Immature natural killer cell (primary cell): Measurements from ENCODE around the gene OR2H1. TPM values are rescaled to one million over a fixed set of nuclear protein-coding genes. Genes with fewer than 3 reads are reported as not detected.

Experiments used
- DNase-seq, 3 donors: peaks; one replicate each; pipeline ENCODE4 v3.0.0; 2022; ENCODE audit warnings: mixed read lengths in 1 of 3
- H3K27ac Mint-ChIP-seq, 6 donors: one replicate each; pipeline ENCODE4 v1.8.0; 2020; ENCODE audit warnings: mixed read lengths in 6 of 6, mild to moderate bottlenecking in 5 of 6, inconsistent platforms in 4 of 6, moderate library complexity in 3 of 6
- H3K27me3 Mint-ChIP-seq, 3 donors: one replicate each; pipeline ENCODE4 v1.8.0; 2020 to 2021; ENCODE audit warnings: low read depth in 3 of 3, mild to moderate bottlenecking in 3 of 3, mixed read lengths in 3 of 3, moderate library complexity in 3 of 3, inconsistent platforms in 1 of 3
- H3K36me3 Mint-ChIP-seq, 3 donors: one replicate each; pipeline ENCODE4 v1.8.0; 2020; ENCODE audit warnings: mixed read lengths in 3 of 3, inconsistent platforms in 2 of 3, mild to moderate bottlenecking in 2 of 3
- H3K4me1 Mint-ChIP-seq, 2 donors: one replicate each; pipeline ENCODE4 v1.8.0; 2020; ENCODE audit warnings: inconsistent platforms in 2 of 2, mild to moderate bottlenecking in 2 of 2, mixed read lengths in 2 of 2, moderate library complexity in 1 of 2
- H3K4me3 Mint-ChIP-seq, 5 donors: one replicate each; pipeline ENCODE4 v1.8.0; 2020; ENCODE audit warnings: mild to moderate bottlenecking in 5 of 5, mixed read lengths in 5 of 5, inconsistent platforms in 3 of 5, moderate library complexity in 3 of 5
- H3K9me3 Mint-ChIP-seq, 6 donors: one replicate each; pipeline ENCODE4 v1.8.0; 2020; ENCODE audit warnings: mild to moderate bottlenecking in 6 of 6, mixed read lengths in 6 of 6, inconsistent platforms in 4 of 6, moderate library complexity in 3 of 6
- polyA plus RNA-seq, 3 donors: library from polyadenylated mRNA; unstranded; fragments of 300-500 nt; fragmentation: Illumina TruSeq; gene quantifications; one replicate each; pipeline ENCODE4 v1.2.3, GENCODE V29; 2021

OR2H1 gene
- polyA plus RNA-seq, 3 donors from 2014 or later, result not detected

- H3K4me3 Mint-ChIP-seq, result no peak overlapping the region
- no peak overlapping the region for H3K27ac Mint-ChIP-seq
- peaks cover 5 to 10% (median 5%) of the 10 kb centered on the region in 3 donors for H3K27me3 Mint-ChIP-seq
Observed at GRCh38 chr6:29490055-29490454, 33.1 kb downstream of the OR2H1 start.

GRCh38 chr6:29490552-29490951 lies 33.6 kb downstream of the OR2H1 start:
- Mint-ChIP-seq H3K27ac (no peak overlapping the region), H3K9me3 (no peaks in the 10 kb centered on the region), H3K4me1 (no peaks in the 10 kb centered on the region), H3K4me3 (no peak overlapping the region), H3K27me3 (peaks cover 5 to 9% (median 5%) of the 10 kb centered on the region in 3 donors), H3K36me3 (no peaks in the 10 kb centered on the region)
- DNase-seq, result no peak

More at GRCh38 chr6:29490055-29490454, 33.1 kb downstream of the OR2H1 start:
- H3K4me1 Mint-ChIP-seq, result no peaks in the 10 kb centered on the region
- DNase-seq, result no peak
- H3K36me3 Mint-ChIP-seq, result no peaks in the 10 kb centered on the region
- H3K9me3 Mint-ChIP-seq, result no peaks in the 10 kb centered on the region

GRCh38 chr6:29491574-29491973 lies 34.6 kb downstream of the OR2H1 start:
- no peaks in the 10 kb centered on the region for H3K36me3 Mint-ChIP-seq
- H3K4me3 Mint-ChIP-seq, result no peak overlapping the region
- H3K27me3 Mint-ChIP-seq, result peaks cover 5 to 7% (median 5%) of the 10 kb centered on the region in 3 donors
- DNase-seq, result no peak
- peaks cover 0 to 2% (median 0%) of the 10 kb centered on the region in 6 donors for H3K9me3 Mint-ChIP-seq
- H3K27ac Mint-ChIP-seq, result no peak overlapping the region
- no peaks in the 10 kb centered on the region for H3K4me1 Mint-ChIP-seq

GRCh38 chr6:29493261-29493660 lies 36.3 kb downstream of the OR2H1 start:
- H3K4me3 Mint-ChIP-seq, result no peak overlapping the region

DNA sequence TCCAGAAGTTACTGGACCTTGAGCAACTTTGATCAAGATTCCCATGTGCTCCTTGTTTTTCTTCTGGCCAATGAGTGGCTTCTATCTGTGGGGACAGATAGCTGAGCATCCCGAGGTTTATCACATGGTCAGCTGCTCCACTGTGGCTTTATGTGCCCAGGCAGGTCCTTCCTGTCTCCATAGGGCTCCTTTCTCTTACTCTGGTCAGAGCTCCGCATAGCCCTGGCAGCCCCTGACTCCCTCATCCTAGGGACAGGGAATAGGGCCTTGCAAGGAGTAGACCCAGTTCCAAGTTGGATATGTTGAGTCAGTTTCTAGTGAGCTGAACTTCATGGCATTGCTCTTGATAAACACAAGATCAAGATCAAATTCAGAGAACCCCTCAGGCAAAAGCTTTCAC lies 37.2 kb downstream of the OR2H1 start:
- Mint-ChIP-seq H3K4me1 (no peaks in the 10 kb centered on the region), H3K9me3 (peaks cover 0 to 2% (median 0%) of the 10 kb centered on the region in 6 donors), H3K4me3 (no peak overlapping the region), H3K27me3 (peaks cover 4 to 7% (median 6%) of the 10 kb centered on the region in 3 donors), H3K36me3 (no peaks in the 10 kb centered on the region), H3K27ac (no peak overlapping the region)
- DNase-seq, result no peak

More at GRCh38 chr6:29493261-29493660, 36.3 kb downstream of the OR2H1 start:
- Mint-ChIP-seq H3K4me1 (no peaks in the 10 kb centered on the region), H3K36me3 (no peaks in the 10 kb centered on the region), H3K27me3 (peaks cover 2 to 7% (median 4%) of the 10 kb centered on the region in 3 donors), H3K27ac (no peak overlapping the region), H3K9me3 (peaks cover 0 to 2% (median 0%) of the 10 kb centered on the region in 6 donors)
- DNase-seq, result no peak

DNA sequence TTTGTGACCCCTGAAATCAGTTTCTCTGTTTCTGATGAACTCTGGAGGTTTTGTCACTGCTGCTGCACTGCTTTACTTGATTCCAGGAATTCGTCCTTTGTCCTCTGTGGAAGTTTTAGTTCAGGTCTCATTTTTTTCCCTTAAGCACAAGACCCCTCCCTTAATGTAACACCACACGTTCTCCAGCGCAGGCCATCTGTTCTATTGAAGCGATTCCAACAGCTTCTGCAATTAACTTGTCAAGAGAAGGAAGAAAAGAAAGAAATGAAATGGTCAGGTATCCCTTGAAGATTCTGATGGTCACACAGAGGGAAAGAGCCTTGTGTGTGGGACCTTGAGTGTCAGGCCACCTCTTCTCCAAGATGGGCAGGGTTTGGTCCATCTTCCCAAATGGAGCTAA lies 38.6 kb downstream of the OR2H1 start:
- no peak for DNase-seq
- no peak overlapping the region for H3K27ac Mint-ChIP-seq
- peaks cover 4 to 6% (median 6%) of the 10 kb centered on the region in 3 donors for H3K27me3 Mint-ChIP-seq
- H3K4me3 Mint-ChIP-seq, result no peak overlapping the region
- no peaks in the 10 kb centered on the region for H3K36me3 Mint-ChIP-seq
- peaks cover 0 to 2% (median 0%) of the 10 kb centered on the region in 6 donors for H3K9me3 Mint-ChIP-seq
- no peaks in the 10 kb centered on the region for H3K4me1 Mint-ChIP-seq

DNA sequence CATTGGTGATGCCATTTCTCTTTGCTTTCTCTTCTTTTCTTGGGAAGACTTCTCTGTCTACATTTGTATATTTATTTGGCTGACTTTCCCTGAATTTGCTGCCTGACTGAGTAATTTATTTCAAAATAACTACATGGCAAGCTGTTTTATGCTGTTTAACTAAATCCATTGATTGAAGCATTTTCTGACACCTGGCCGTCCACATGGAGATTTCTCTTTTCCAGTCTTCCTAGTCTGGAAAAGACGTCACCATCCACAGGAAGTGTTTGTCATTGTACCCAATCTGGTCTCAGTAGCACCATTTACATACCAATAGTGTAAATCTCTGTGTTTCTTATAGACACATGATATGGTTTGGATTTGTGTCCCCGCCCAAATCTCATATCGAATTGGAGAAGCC lies 40.0 kb downstream of the OR2H1 start:
- DNase-seq, result no peak
- H3K9me3 Mint-ChIP-seq, result peaks cover 0 to 2% (median 0%) of the 10 kb centered on the region in 6 donors
- peaks cover 4 to 6% (median 6%) of the 10 kb centered on the region in 3 donors for H3K27me3 Mint-ChIP-seq
- H3K4me1 Mint-ChIP-seq, result no peaks in the 10 kb centered on the region
- no peak overlapping the region for H3K27ac Mint-ChIP-seq
- no peaks in the 10 kb centered on the region for H3K36me3 Mint-ChIP-seq
- H3K4me3 Mint-ChIP-seq, result no peak overlapping the region

DNA sequence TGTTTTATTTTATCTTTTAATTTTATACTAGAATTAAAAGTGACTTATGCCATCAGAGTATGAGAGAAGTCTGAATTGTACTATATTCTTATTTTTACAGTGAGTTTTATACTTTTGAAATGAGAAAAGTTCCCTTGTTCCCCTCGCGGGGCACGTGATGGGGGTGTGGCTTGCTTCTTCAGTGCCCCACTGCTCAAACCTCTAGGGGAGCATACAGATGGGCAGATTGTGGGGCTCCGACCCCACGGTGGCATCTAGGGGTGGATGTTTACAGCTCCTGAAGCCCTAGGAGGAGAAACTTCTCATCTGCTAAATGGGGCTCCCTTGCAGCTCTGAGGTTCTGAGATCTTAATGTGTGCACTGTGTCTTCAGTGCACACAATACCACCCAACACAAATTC lies 42.7 kb downstream of the OR2H1 start:
- H3K36me3 Mint-ChIP-seq, result no peaks in the 10 kb centered on the region
- H3K27me3 Mint-ChIP-seq, result peaks cover 3 to 7% (median 6%) of the 10 kb centered on the region in 3 donors
- H3K4me1 Mint-ChIP-seq, result no peaks in the 10 kb centered on the region
- no peak overlapping the region for H3K4me3 Mint-ChIP-seq
- peaks cover 0 to 2% (median 0%) of the 10 kb centered on the region in 6 donors for H3K9me3 Mint-ChIP-seq
- no peak for DNase-seq
- H3K27ac Mint-ChIP-seq, result no peak overlapping the region

DNA sequence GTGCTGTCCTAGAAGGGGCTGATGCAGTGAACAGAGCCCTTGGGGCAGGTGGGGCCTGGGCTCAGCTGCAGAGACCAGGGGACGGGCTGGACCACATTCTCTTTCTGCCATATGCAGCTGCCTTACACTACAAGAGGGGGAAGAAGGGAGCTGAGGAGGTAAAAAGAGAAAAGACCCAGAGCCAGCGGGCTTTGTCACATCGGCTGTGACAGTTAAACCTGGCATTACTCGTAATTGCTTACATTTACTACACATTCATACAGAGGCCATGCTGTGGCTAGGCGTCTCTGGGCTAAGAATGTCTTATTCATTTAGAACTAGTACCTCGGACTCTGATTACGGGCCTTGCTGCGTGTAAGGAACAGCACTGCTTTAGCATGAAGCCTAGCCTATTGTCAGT lies 43.6 kb downstream of the OR2H1 start:
- Mint-ChIP-seq H3K4me1 (no peaks in the 10 kb centered on the region), H3K36me3 (no peaks in the 10 kb centered on the region), H3K27ac (no peak overlapping the region), H3K27me3 (peaks cover 2 to 7% (median 7%) of the 10 kb centered on the region in 3 donors), H3K9me3 (peaks cover 0 to 2% (median 0%) of the 10 kb centered on the region in 6 donors), H3K4me3 (no peak overlapping the region)
- no peak for DNase-seq

DNA sequence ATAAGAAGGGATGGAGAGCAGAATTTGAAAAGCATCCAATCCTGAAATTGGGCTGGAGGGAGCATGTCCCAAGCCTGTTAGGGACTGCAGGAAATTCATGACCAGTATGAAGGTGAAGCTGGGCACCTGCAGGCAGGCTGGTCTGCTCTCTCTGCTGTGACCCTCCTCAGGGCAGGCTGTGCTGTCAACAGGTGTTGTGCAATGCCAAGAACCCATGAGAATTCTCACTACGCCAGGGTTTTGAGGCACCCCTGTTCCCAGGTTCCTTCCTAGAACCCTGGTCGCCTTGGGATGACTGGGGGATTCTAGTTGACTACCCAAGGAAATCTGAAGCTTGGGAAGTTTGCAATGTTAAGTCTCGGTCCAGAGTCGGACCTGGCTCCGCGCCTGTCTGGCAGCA lies 44.2 kb downstream of the OR2H1 start:
- no peak for DNase-seq
- H3K27me3 Mint-ChIP-seq, result peaks cover 2 to 7% (median 7%) of the 10 kb centered on the region in 3 donors
- H3K4me1 Mint-ChIP-seq, result no peaks in the 10 kb centered on the region
- peaks cover 0 to 2% (median 0%) of the 10 kb centered on the region in 6 donors for H3K9me3 Mint-ChIP-seq
- H3K27ac Mint-ChIP-seq, result no peak overlapping the region
- no peaks in the 10 kb centered on the region for H3K36me3 Mint-ChIP-seq
- H3K4me3 Mint-ChIP-seq, result no peak overlapping the region

GRCh38 chr6:29502181-29502580 lies 45.2 kb downstream of the OR2H1 start:
- H3K4me3 Mint-ChIP-seq, result no peak overlapping the region
- no peaks in the 10 kb centered on the region for H3K9me3 Mint-ChIP-seq
- no peaks in the 10 kb centered on the region for H3K4me1 Mint-ChIP-seq
- no peak overlapping the region for H3K27ac Mint-ChIP-seq
- H3K36me3 Mint-ChIP-seq, result no peaks in the 10 kb centered on the region
- H3K27me3 Mint-ChIP-seq, result peaks cover 2 to 7% (median 7%) of the 10 kb centered on the region in 3 donors
- no peak for DNase-seq

DNA sequence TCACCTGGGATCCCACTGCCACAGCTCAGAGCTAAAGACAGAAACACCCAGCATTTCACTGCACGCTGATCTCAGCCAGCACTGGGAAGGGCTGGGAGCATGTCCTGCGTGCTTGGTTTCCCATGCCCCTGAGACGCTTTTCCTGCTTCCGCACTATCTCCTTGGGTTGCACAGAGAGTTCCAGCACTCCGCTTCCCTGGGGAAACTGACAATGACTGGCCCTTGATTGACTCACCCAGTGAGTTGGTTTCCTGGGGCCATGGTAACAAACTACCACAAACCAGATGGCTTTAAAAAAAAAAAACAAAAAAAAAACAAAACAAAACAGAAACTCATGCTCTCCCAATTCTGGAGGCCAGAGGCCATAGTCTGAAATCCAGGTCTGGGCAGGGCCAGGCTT lies 45.6 kb downstream of the OR2H1 start:
- Mint-ChIP-seq H3K4me1 (no peaks in the 10 kb centered on the region), H3K27ac (no peak overlapping the region)

GRCh38 chr6:29504961-29505360 lies 48.0 kb downstream of the OR2H1 start:
- DNase-seq, result no peak
- H3K9me3 Mint-ChIP-seq, result no peaks in the 10 kb centered on the region
- H3K27ac Mint-ChIP-seq, result no peak overlapping the region
- peaks cover 4 to 7% (median 7%) of the 10 kb centered on the region in 3 donors for H3K27me3 Mint-ChIP-seq
- H3K4me3 Mint-ChIP-seq, result no peak overlapping the region
- no peaks in the 10 kb centered on the region for H3K36me3 Mint-ChIP-seq
- no peaks in the 10 kb centered on the region for H3K4me1 Mint-ChIP-seq

More for the DNA sequence above, 45.6 kb downstream of the OR2H1 start:
- Mint-ChIP-seq H3K4me3 (no peak overlapping the region), H3K27me3 (peaks cover 2 to 7% (median 4%) of the 10 kb centered on the region in 3 donors), H3K9me3 (no peaks in the 10 kb centered on the region), H3K36me3 (no peaks in the 10 kb centered on the region)
- DNase-seq, result no peak

DNA sequence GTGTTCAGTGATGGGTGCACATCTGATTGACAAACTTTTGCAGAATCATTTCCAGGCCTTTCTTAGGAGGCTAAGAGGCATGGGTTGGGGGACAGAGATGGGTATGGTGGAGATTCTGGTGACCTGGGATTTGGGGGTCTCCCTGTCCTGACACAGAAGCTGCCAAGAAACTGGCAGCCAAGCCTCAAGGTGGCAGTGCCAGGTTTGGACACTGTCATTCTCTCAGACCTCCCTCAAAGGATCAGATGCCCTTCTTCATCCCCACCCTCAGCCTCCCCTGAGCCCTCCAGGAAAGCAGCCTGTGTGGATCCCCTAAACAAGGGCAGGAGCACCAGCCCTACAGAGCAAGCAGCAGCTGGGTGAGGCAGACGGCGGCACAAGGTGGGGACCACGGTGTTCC lies 48.9 kb downstream of the OR2H1 start:
- Mint-ChIP-seq H3K27me3 (peaks cover 4 to 8% (median 7%) of the 10 kb centered on the region in 3 donors), H3K4me1 (no peaks in the 10 kb centered on the region), H3K9me3 (no peaks in the 10 kb centered on the region), H3K27ac (no peak overlapping the region), H3K4me3 (no peak overlapping the region), H3K36me3 (no peaks in the 10 kb centered on the region)
- no peak for DNase-seq

- H3K9me3 Mint-ChIP-seq, result no peaks in the 10 kb centered on the region
- no peak overlapping the region for H3K4me3 Mint-ChIP-seq
- H3K36me3 Mint-ChIP-seq, result no peaks in the 10 kb centered on the region
- H3K4me1 Mint-ChIP-seq, result no peaks in the 10 kb centered on the region
- no peak for DNase-seq
- peaks cover 4 to 7% (median 7%) of the 10 kb centered on the region in 3 donors for H3K27me3 Mint-ChIP-seq
- no peak overlapping the region for H3K27ac Mint-ChIP-seq
Observed at GRCh38 chr6:29506446-29507067, 49.6 kb downstream of the OR2H1 start.
